Skeletal muscle tissue (tissue), 4 donors: ENCODE data around the gene TBX1. TPM values are rescaled to one million over a fixed set of nuclear protein-coding genes. Genes with fewer than 3 reads are reported as not detected.

Experiments used
- H3K27ac ChIP-seq: one replicate; pipeline ENCODE4 v1.7.0; 2013; ENCODE audit warnings: mild to moderate bottlenecking, low read depth, low read length, inconsistent platforms
- H3K27me3 ChIP-seq, 3 donors: one replicate each; pipeline ENCODE4 v1.7.0; 2013; ENCODE audit warnings: low read length in 3 of 3; ENCODE audit not compliant: control insufficient read depth in 3 of 3, insufficient read depth in 3 of 3
- H3K36me3 ChIP-seq, 3 donors: one replicate each; pipeline ENCODE4 v1.7.0; 2013; ENCODE audit warnings: low read length in 3 of 3; ENCODE audit not compliant: control insufficient read depth in 3 of 3, insufficient read depth in 3 of 3
- H3K4me1 ChIP-seq, 3 donors: one replicate each; pipeline ENCODE4 v1.7.0; 2013; ENCODE audit warnings: low read length in 3 of 3, mild to moderate bottlenecking in 3 of 3; ENCODE audit not compliant: control insufficient read depth in 3 of 3, insufficient read depth in 3 of 3
- H3K4me3 ChIP-seq, 3 donors: one replicate each; pipeline ENCODE4 v1.7.0; 2013; ENCODE audit warnings: low read length in 3 of 3
- H3K9ac ChIP-seq, 3 donors: one replicate each; pipeline ENCODE4 v1.7.0; 2013; ENCODE audit warnings: low read length in 3 of 3, mild to moderate bottlenecking in 3 of 3, moderate library complexity in 2 of 3, low read depth in 1 of 3
- H3K9me3 ChIP-seq, 3 donors: one replicate each; pipeline ENCODE4 v1.7.0; 2013; ENCODE audit warnings: low read length in 3 of 3; ENCODE audit not compliant: control insufficient read depth in 3 of 3
- total RNA-seq: library from RNA; depleted of rRNA; stranded (reverse); fragments of >200 nt; gene quantifications from one replicate; pipeline ENCODE4 v1.2.3, GENCODE V29; 2014
- donor health status: Osteomylitis.

TBX1 gene
- total RNA-seq, 1 donor from 2014 or later: 4.2 TPM

GRCh38 chr22:19744350-19745006 is 16.1 kb upstream of the TBX1 start:
- Histone ChIP-seq H3K4me1 (peaks cover 27 to 40% (median 30%) of the 10 kb centered on the region in 3 donors), H3K4me3 (peak overlapping the region in 1 of 3 donors; percentile 22), H3K9ac (peak overlapping the region in 2 of 3 donors; percentile 51 to 78), H3K36me3 (no peaks in the 10 kb centered on the region), H3K27me3 (no peaks in the 10 kb centered on the region), H3K9me3 (no peaks in the 10 kb centered on the region), H3K27ac (peak overlapping the region; percentile 76)

GRCh38 chr22:19745155-19746101 is 15.2 kb upstream of the TBX1 start:
- H3K9me3 ChIP-seq: no peaks in the 10 kb centered on the region
- H3K4me1 ChIP-seq: peaks cover 27 to 50% (median 36%) of the 10 kb centered on the region in 3 donors
- peak overlapping the region; percentile 93 for H3K27ac ChIP-seq
- peaks cover 0 to 4% (median 3%) of the 10 kb centered on the region in 3 donors for H3K27me3 ChIP-seq
- peak overlapping the region in 1 of 3 donors; percentile 41 for H3K4me3 ChIP-seq
- H3K9ac ChIP-seq: peak overlapping the region; percentile 64 to 78 (median 72)
- no peaks in the 10 kb centered on the region for H3K36me3 ChIP-seq

GRCh38 chr22:19746726-19747125 is 13.9 kb upstream of the TBX1 start:
- peaks cover 0 to 6% (median 4%) of the 10 kb centered on the region in 3 donors for H3K27me3 ChIP-seq
- no peaks in the 10 kb centered on the region for H3K9me3 ChIP-seq
- H3K9ac ChIP-seq: no peak overlapping the region
- H3K4me1 ChIP-seq: peaks cover 27 to 50% (median 36%) of the 10 kb centered on the region in 3 donors
- no peaks in the 10 kb centered on the region for H3K36me3 ChIP-seq
- H3K27ac ChIP-seq: peak overlapping the region; percentile 93
- no peak overlapping the region for H3K4me3 ChIP-seq

- Histone ChIP-seq H3K4me1 (peaks cover 27 to 50% (median 36%) of the 10 kb centered on the region in 3 donors), H3K9ac (no peak overlapping the region), H3K27me3 (peaks cover 0 to 11% (median 10%) of the 10 kb centered on the region in 3 donors)
Observed at GRCh38 chr22:19747551-19747950, 13.0 kb upstream of the TBX1 start.

DNA sequence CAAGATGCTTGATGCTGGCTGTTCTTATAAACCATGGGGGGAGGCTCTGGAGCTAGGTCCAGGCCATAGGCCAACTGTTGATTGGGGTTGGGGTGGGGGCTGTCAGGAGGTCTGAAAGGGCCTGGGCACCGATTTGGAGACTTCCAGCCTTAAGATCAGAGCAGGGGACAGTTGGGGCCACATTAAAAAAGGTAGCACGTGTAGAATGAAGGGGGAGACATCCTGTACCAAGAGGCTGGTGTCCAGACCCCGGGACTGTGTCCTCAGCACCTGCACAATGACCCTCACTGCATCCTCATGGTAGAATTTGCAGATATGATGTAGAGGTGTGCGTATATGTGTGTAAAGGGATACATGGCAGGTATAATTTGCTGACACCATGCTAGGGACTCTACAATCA is 12.4 kb upstream of the TBX1 start:
- H3K9ac ChIP-seq: no peak overlapping the region
- no peaks in the 10 kb centered on the region for H3K36me3 ChIP-seq
- H3K4me3 ChIP-seq: no peak overlapping the region
- no peak overlapping the region for H3K27ac ChIP-seq
- peaks cover 3 to 16% (median 12%) of the 10 kb centered on the region in 3 donors for H3K27me3 ChIP-seq
- peaks cover 27 to 50% (median 36%) of the 10 kb centered on the region in 3 donors for H3K4me1 ChIP-seq
- H3K9me3 ChIP-seq: no peaks in the 10 kb centered on the region

More at GRCh38 chr22:19747551-19747950, 13.0 kb upstream of the TBX1 start:
- no peaks in the 10 kb centered on the region for H3K36me3 ChIP-seq
- no peak overlapping the region for H3K4me3 ChIP-seq
- no peak overlapping the region for H3K27ac ChIP-seq
- no peaks in the 10 kb centered on the region for H3K9me3 ChIP-seq

DNA sequence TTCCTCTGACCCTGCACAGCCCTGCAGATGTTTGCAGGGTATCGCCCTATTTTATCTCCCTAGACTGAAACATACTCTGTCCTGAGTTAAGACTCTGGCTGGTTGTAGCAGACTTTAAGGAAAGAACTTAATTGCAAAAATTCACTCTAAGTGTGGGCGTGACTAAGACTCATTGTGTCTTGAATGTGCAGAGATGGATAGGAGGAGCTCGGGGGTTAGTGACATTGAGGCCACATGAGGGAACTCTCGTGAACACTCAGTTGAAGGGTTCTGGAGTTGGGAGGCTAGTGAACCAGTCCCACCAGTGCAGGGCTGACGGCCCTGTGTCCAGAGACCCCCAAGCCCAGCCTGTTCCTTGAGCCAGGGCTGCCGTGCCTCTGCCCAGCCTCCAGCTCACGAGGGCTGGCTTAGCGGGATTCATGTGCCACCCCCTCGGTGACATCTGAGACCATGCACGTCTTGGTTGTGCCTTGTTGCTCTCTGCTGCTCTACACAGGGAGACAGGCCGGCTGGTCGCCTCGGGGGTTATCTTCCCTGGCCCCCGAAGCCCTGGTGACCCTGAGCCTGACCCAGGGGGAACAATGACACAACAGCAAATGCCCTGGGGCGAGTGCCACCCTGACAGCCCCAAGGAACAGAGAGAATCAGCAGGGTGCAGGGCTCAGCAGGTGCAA is 11.4 kb upstream of the TBX1 start:
- Histone ChIP-seq H3K36me3 (no peaks in the 10 kb centered on the region), H3K27ac (peak overlapping the region; percentile 44), H3K27me3 (peaks cover 9 to 25% (median 22%) of the 10 kb centered on the region in 3 donors), H3K9me3 (no peaks in the 10 kb centered on the region), H3K9ac (peak overlapping the region in 2 of 3 donors; percentile 32 to 60), H3K4me3 (no peak overlapping the region), H3K4me1 (peaks cover 26 to 45% (median 33%) of the 10 kb centered on the region in 3 donors)

- H3K27me3 ChIP-seq: peaks cover 16 to 33% (median 30%) of the 10 kb centered on the region in 3 donors
- peak overlapping the region in 1 of 3 donors; percentile 32 for H3K9ac ChIP-seq
- no peaks in the 10 kb centered on the region for H3K9me3 ChIP-seq
- peak overlapping the region; percentile 44 for H3K27ac ChIP-seq
- H3K4me3 ChIP-seq: no peak overlapping the region
- peaks cover 19 to 38% (median 25%) of the 10 kb centered on the region in 3 donors for H3K4me1 ChIP-seq
- no peaks in the 10 kb centered on the region for H3K36me3 ChIP-seq
Observed at GRCh38 chr22:19749876-19750275, 10.7 kb upstream of the TBX1 start.

GRCh38 chr22:19750507-19751490 is 9.8 kb upstream of the TBX1 start:
- Histone ChIP-seq H3K27me3 (peaks cover 21 to 38% (median 35%) of the 10 kb centered on the region in 3 donors), H3K27ac (peak overlapping the region; percentile 44)

More at GRCh38 chr22:19750507-19751490, 9.8 kb upstream of the TBX1 start:
- Histone ChIP-seq H3K36me3 (no peaks in the 10 kb centered on the region), H3K9ac (peak overlapping the region in 1 of 3 donors; percentile 1), H3K4me3 (no peak overlapping the region), H3K4me1 (peaks cover 12 to 30% (median 18%) of the 10 kb centered on the region in 3 donors), H3K9me3 (no peaks in the 10 kb centered on the region)
